NCI-H1436 treated with DMSO at 0.1 percent for 48 hours (cell line): ENCODE measurements around the gene LMNTD2.
A peak's percentile ranks its signal among the peaks of the same experiment; 100 is the strongest.

Source experiments
- DNase-seq: peaks from one replicate; lab custom pipeline; 2025; lab: John Stamatoyannopoulos, UW

LMNTD2 gene

GRCh38 chr11:567629-568292, 7.2 kb upstream of the LMNTD2 start:
- DNase-seq, result no peak

- no peak for DNase-seq
Observed at GRCh38 chr11:567011-567628, 6.6 kb upstream of the LMNTD2 start.

- DNase-seq, result no peak
Observed at GRCh38 chr11:565921-566509, 5.5 kb upstream of the LMNTD2 start.

GRCh38 chr11:563812-564578, 3.5 kb upstream of the LMNTD2 start:
- DNase-seq, result no peak

- no peak for DNase-seq
Observed at GRCh38 chr11:563066-563811, 2.7 kb upstream of the LMNTD2 start.

- DNase-seq, result no peak
Observed at GRCh38 chr11:562046-562645, 1.6 kb upstream of the LMNTD2 start.

- DNase-seq, result no peak
Observed at GRCh38 chr11:561148-562003, 838 bp upstream of the LMNTD2 start.

GRCh38 chr11:559712-560304, 730 bp downstream of the LMNTD2 start:
- DNase-seq, result no peak

GRCh38 chr11:559020-559620, 1.4 kb downstream of the LMNTD2 start:
- DNase-seq, result no peak

GRCh38 chr11:558503-558902, 2.0 kb downstream of the LMNTD2 start:
- DNase-seq, result no peak

GRCh38 chr11:557328-558132, 3.0 kb downstream of the LMNTD2 start:
- DNase-seq, result no peak

- DNase-seq, result no peak
Observed at GRCh38 chr11:556662-557256, 3.8 kb downstream of the LMNTD2 start.

- no peak for DNase-seq
Observed at GRCh38 chr11:555780-556661, 4.5 kb downstream of the LMNTD2 start.

- DNase-seq, result no peak
Observed at GRCh38 chr11:555227-555779, 5.2 kb downstream of the LMNTD2 start.

- peak; percentile 48 for DNase-seq
Observed at GRCh38 chr11:554428-555226, 5.9 kb downstream of the LMNTD2 start.

GRCh38 chr11:553988-554340, 6.6 kb downstream of the LMNTD2 start:
- no peak for DNase-seq
